Activated CD8-positive, alpha-beta memory T cell treated with anti-CD3 and anti-CD28 coated beads, Interleukin-2, amount 50 U/mL, for 24 hours (primary cell): ENCODE data around the gene INSM1.
"Not testable (repeated sequence)": the region's sequence is repeated elsewhere in the genome, so short reads cannot be mapped to it uniquely, and the experiment has no call there.

Experiments
- DNase-seq: peaks from one replicate; pipeline ENCODE4 v3.0.0-alpha.2; 2020; ENCODE audit errors: extremely low read depth

The INSM1 gene, protein sequence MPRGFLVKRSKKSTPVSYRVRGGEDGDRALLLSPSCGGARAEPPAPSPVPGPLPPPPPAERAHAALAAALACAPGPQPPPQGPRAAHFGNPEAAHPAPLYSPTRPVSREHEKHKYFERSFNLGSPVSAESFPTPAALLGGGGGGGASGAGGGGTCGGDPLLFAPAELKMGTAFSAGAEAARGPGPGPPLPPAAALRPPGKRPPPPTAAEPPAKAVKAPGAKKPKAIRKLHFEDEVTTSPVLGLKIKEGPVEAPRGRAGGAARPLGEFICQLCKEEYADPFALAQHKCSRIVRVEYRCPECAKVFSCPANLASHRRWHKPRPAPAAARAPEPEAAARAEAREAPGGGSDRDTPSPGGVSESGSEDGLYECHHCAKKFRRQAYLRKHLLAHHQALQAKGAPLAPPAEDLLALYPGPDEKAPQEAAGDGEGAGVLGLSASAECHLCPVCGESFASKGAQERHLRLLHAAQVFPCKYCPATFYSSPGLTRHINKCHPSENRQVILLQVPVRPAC

DNA sequence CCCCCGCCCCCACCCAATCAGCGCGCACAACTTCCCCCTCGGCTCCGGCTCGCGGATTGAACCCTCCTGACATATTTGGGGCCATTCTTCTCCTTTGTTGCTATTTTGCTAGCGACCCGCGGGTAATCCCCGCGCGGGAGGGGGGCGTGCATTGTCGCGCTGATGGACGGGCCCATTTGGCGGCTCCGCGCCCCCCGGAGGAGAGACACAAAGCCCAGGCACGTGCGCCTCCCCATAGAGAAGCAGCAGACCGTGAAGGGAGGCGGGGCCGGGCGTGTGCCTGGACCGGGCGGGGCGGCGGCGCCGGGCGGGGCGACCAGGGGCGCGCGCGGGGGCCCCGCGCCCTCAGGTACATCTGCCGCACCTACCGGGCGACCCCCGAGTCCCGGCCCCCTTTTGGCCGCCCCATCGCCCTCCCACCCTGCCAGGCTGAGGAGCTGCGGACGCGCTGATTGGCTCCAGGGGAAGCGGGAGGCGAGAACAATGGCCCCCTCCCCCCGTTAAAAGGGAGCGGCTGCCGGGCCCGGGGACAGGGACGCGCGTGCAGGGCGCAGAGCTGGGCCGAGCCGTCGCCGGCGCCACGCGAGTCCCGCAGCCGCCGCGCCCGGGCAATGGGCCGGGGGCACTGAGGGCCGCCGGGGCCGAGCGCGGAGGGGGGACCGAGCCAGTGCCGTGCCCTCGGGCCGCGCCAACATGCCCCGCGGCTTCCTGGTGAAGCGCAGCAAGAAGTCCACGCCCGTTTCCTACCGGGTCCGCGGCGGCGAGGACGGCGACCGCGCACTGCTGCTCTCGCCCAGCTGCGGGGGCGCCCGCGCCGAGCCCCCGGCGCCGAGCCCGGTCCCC is at the start of gene INSM1:
INSM1 (plus strand) TSS at position 530 of the 843 bp plus-strand sequence; CDS start at position 694, 164 bp downstream.
- no peak for DNase-seq

DNA sequence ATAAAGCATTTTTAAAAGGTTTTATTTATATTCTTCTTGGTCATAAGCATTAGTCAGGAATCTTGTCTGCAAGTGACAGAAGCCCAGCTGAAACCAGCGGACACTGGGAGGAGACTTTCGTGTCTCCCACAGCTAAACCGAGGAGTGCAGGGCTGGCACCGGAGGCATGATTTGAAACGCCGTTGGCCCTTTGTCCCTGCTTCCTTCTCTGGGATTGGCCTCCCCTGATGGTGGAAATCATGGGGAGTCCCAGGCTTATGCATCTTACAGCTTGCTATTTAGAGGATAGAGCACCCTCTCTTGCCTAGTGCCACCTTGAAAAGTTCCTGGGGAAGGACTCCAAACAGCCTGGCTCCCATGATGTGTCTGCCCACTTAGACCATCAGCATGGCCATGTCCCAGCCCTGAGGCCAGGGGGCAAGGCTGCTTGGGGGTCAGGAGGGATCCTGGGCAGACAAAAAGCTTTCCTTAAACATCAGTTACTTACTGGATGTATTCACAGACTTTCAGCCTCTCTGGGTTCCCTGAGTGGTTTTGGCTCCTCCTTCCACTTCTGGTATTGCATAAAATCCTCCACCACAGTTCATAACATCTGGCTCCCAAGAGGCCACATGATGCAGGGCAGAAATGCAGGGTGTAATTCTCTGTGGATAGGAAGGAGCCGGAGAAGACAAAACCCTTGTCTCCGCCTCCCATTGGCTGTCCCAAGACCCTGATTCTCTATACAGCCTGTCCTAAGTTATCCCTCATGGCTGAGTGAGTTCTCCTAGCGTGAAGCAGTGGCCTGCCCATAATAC is 49.3 kb upstream of the INSM1 start:
- DNase-seq, result no peak

DNA sequence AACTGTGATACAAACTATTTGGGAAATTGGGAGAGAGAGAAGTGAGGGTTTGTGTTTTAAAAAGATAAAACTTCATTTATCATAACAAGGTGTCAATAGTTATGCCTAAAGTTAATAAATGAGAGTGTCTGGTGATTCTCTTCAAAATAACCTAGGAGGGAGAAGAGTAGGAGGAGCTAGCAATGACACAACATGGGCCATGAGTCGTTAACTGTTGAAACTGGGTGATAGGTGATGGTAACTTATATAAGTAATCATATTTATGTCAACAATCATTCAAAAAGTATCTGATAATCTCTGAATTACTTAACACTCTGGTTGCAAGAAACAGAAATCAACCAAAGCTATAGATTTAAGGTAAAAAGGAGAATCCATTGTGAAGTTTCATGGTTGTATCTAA is 46.8 kb upstream of the INSM1 start:
- DNase-seq, result no peak

DNA sequence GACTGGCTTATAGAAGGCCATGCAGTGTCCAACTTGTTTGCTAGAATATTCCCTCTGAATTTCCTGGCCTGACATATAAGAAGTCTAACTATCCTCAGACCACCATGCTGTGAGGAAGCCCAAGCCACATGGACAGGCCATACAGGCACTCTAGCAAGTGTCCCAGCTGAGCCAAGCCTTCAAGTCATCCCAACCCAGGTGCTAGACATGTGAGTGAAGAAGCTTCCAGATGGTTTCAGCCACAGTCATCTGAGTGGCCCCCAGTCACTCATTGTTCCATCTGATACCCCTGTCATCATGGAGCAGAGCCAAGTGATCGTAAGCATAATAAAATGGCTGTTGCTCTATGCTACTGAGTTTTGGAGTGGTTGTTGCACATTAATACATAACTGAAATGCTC is 46.0 kb upstream of the INSM1 start:
- no peak for DNase-seq

DNA sequence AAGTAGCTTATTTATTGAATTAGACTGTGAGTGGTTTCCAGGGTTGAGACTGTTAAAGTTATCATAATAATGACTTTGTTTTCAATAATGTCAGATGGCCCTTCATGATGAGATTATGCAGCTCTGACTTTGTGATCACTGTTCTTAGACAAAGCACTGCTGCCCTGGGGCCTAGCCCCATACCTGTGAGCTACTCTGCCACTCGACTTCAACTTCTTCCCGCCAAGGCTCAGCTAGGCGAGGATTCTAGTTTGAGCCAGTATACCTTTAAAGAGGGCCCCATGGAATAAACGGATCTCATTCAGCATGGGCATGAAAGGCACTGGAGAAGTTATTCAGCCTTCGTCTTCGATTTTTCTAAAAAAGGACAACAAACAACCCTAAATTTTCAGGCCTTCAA is 45.0 kb upstream of the INSM1 start:
- DNase-seq, result no peak

DNA sequence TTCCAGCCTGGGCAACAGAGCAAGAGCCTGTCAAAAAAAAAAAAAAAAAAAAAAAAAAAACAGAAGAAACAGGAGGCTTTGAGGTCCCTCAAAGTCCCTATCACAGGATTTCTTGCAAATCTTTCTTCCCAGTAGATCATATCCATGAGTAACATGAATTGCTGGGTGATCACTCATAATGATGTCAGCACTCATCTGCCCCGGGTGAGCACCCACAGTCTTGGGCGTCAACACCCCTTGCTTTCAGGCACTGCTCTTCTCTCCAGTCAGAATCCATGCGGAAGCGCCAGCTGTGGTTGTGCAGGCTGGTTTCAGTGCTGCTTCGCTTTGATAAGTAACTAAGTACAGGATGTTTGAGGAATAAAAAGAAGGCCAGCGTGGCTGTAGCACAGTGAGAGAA is 40.2 kb upstream of the INSM1 start:
- no peak for DNase-seq

DNA sequence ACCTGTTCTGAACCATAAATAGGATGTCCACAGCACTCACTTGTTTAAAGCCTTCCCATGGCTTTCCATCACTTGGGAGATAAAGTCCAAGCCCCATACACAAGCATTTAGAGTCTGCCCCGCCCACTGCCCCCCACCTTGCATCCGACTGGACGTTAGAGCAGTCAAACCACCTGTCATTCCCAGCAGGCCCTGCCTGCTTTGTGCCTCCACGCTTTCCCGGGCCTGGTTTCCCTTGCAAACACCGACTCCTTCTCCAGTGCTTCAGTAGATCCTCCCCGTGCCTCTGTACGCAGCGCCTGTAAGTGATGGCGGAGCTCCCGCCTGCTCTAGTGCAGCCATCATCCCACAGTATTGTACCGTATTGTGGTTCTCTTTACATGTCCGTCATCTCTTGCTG is 38.3 kb upstream of the INSM1 start:
- no peak for DNase-seq

DNA sequence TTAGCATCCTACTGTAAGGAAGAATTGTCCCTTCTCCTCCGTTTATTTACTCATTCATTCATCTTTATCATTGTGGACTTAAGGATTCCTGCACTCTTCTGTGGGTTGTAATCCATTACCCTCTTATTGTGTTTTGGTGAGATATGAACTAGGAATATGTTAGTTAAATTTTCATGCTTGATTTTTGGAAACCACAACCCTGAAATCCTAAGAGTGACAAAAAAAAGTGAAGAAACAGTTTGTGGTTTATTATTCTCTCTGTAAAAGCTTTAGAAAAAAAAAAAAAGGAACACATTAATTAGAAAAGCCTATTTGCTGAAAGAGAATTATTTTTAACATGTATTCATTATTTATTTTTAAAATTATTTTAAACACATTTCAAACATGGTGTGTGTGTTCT is 36.7 kb upstream of the INSM1 start:
- no peak for DNase-seq

DNA sequence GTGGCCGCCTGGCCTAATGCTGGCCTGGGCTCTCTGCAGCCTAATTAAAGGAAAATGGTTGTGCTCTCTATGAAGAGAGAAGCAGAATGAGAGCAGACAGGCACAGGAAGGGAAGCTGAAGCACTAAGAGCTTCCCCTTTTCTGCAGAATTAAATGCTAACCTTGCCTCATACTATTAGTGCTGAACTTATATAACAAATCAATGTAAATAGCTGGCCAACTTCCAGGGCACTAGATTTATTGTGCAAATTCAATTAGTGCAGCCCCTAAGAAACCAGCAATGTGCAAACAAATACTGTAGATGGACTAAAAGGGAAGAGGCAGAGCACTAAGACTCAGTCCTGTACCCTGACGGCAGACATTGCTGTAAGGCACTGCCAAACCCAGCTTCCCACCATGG is 36.1 kb upstream of the INSM1 start:
- no peak for DNase-seq

DNA sequence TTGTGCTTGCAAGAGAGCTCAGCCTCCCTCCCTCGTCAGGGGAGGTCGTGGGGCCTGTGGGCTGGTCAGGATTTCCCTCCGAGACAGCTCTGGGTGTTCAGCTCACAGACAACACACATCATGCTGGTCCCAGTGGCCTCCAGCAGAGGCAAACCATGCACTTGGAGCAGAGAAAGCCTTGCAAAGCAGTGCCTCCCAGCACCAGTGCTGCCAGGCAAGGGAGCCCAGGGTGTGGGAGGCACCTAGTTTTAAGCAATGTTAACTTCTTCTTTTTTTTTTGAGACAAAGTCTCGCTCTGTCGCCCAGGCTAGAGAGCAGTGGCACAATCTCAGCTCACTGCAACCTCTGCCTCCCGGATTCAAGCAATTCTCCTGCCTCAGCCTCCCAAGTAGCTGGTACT is 34.0 kb upstream of the INSM1 start:
- no peak for DNase-seq

DNA sequence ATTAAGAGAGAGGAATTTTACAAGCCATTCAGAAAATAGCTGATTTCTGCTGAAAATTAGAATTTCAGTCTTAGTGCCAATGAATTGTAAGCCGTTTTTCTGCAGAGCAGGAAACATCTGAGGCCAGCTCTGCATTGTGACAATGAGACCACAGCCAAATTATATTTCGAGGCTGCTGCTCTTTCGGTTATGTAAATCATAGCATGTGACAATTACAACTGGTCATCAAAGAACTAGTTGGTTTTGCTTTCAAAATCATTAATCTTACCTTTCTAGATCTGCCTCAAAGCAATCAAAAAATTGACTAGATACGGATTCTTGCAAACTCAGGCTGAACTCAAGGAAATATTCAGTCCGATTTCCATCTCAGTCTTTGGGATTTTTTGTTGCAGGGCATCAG is 33.4 kb upstream of the INSM1 start:
- DNase-seq, result no peak

DNA sequence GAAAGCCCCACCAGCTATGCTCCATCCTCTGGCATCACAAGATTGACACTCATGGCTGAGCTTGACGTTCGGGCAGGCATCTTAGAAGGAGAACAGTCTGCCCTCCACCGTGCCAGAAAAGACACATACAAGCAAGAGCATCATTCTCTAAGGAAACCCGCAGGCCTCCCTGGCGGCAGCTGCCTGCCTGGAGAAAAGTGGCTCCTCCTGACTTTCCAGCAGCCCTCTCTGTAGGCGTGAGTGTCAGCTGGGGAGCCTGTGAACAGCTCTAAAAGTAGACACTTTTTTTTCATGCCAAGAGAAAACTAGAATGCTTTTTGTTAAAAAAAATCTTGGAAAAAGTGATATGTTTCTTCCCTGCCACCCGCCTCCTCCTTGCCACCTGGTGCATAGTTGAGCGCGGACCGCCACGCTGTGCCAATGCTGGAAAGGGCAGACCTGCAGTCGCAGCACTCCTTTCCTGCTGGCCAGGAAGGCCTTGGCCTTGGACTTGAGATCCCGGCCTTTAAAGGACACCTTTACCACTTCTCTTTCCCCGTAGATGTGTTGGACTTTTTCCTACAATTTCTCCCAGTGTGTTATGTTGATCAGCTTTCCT is 29.7 kb upstream of the INSM1 start:
- no peak for DNase-seq

DNA sequence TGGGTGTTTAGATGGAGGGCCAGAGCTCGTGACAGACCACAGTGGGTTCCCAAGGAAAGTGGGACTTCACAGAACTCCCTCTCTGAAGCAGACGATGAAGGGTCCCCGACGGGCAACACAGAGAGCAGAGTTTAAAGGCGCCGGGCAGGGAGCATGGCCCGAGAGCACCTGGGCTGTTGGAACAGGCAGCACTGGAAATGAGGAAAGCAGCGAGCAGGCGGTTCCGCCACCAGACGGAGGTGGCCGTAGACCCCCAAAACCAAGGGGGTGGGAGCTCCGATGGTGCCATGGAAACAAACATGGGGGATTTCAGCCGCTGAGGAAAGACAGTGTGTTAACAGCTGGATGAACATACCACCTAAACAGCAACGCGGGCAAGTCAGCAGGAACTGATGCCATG is 27.5 kb upstream of the INSM1 start:
- no peak for DNase-seq

DNA sequence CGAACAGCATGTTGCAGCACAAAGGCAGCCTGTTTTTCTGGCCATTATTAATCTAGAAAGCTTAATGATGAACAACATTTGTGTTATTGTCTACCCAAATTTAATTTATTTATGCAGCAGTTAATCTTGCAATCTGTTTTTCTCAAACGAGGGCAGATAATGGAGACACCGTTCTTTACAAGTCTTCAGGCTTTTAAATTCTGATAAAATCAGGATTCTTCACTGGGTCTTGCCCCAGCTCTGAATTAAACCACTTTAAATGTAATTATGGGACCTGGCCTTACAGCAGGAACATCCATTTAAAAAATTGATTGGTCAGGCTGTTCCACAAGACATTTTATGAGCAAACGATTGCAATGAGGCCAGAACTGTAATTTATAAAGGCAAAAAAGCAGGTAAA is 26.5 kb upstream of the INSM1 start:
- DNase-seq, result no peak

DNA sequence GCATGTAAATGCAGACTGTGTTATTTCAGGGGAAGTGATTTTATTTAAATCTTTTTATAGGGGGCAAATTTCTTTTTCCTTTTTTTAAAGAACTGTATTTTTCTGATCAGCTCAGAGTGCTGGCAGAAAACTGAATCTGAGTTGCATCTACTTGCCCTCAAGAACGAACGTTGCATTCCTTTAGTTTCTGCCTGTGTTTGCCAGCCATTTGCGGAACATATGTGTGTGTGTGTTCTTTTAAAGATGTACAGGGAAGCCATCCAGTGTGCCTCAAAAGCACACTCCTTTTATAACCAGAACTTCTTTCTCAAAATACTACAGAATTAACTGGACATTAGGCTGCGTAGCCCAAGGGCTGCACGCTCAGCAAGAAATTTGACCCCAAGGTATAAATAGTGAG is 25.8 kb upstream of the INSM1 start:
- no peak for DNase-seq

DNA sequence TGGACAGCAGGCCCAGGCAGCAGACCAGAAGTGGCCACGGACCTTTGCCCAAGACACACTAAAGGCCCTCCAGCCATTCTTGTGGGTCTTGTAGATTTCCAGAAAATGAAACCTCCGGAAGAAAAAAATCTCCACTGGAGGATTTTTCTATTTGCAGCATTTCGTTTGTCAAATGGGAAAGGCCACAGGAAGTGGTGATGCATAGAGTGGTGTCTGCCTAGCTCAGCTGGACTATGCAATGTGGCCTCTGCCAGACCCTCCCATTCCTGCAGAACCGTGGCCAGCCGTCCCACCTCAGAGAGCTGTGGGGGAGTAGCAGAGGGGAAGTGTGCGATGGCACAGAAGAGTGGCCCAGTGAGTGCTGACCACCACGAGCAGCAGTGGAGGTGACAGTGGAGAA is 24.0 kb upstream of the INSM1 start:
- DNase-seq, result no peak

DNA sequence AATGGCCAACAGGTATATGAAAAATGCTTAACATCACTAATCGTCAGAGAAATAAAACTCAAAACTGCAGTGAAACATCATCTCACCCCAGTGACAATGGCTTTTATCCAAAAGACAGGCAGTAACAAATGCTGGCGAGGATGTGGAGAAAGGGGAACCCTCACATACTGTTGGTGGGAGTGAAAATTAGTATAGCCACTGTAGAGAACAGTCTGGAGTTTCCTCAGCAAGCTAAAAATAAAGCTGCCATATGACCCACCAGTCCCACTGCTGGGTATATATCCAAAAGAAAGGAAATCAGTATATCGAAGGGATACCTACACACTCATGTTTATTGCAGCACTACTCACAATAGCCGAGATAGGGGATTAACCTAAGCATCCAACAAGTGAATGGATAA is 23.4 kb upstream of the INSM1 start:
- no peak for DNase-seq

DNA sequence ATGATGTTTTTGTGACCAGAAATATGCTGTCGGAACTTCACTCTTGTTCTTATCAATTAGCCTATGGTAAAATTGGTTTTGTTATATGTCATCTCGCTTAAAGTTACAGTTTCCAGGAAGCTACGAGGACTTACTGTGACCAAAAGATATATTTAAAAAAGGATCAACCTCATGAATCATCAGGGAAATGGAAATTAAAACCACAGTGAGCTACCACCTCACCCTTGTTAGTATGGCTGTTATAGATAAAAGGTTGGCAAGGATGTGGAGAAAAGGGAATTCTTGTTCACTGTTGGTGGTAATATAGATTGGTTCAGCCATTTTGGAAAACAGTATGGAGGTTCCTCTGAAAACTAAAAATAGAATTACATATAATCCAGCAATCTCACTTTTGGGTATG is 14.3 kb upstream of the INSM1 start:
- DNase-seq, result no peak

DNA sequence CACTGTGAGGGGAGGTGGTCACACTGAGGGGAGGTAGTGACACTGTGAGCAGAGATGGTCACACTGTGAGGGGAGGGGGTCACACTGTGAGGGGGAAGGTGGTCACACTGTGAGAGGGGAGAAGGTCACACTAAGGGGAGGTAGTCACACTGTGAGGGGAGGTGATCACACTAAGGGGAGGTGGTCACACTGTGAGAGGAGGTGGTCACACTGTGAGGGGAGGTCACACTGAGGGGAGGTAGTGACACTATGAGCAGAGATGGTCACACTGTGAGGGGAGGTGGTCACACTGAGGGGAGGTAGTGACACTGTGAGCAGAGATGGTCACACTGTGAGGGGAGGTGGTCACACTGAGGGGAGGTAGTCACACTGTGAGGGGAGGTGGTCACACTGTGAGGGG is 12.4 kb upstream of the INSM1 start:
- not testable (repeated sequence) for DNase-seq

DNA sequence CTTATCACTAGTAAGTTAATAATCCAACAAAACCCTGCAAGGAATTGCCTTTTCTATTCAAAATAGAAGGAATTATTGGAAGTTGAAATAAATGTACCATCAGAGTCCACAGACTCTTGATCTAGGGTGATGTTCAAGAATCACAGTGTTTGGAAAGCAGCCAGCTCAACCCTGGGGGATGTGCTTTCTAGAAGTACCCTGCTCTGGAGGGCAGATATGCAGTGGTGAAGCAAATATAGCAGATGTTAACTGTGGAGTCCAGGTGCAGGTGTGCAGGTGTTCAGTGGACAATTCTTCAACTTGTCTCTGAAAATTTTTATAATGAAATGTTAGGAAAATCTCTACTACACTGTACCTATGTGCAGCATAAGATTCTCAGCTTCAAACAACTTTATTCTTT is 9.1 kb upstream of the INSM1 start:
- no peak for DNase-seq

DNA sequence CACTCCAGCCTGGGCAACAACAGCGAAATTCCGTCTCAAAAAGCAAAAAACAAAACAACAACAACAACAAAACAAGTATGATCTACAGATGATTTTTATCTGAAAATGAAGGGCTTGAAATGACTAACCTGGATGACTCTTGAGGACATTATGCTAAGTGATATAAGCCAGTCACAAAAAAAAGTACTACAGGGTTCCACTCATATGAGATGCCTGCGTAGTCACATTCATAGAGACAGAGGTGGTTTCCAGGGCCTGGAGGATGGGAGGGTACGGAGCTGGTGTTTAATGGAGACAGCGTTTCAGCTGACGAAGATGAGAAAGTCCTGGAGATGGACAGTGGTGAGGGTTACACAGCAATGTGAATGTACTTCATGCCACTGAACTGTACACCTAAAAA is 8.3 kb upstream of the INSM1 start:
- no peak for DNase-seq

DNA sequence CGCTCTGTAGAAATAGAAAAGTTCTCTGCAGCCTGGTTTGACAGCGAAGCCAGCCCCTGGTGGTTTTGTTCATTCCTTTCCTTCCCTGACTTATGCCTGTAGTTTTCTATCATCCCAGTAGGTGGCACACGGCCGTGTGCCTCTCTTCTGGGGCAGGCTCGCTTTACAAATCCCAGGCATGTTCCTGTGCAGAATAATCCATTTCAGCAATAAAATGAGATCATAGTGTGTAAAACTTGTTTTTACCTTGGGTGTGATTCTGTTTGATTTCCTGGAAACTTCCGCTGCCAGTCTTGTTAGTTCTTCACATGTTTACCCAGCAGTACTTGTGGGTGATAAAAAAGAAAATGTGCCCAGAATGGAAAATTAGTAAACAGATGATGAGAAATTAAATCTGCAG is 7.4 kb upstream of the INSM1 start:
- DNase-seq, result no peak
